H1 (cell line): ENCODE measurements around the gene ARHGAP15. TPM values are rescaled to one million over a fixed set of nuclear protein-coding genes. Genes with fewer than 3 reads are reported as not detected.

ENCODE experiments used
- CBX5 ChIP-seq: fragments of 300-800, 300-1000 bp; sonication (generic); IDR thresholded peaks from 2 replicates; pipeline ENCODE4 v1.7.1; 2016; ENCODE audit warnings: antibody characterized with exemption, low read length, low read depth
- CHD1 ChIP-seq: IDR thresholded peaks from 2 replicates; pipeline ENCODE4 v1.6.1; 2012; ENCODE audit warnings: low read depth, low read length, improper control_type of control experiment
- CTBP2 ChIP-seq: IDR thresholded peaks from 2 replicates; pipeline ENCODE4 v1.7.0; 2011; ENCODE audit warnings: borderline replicate concordance, mild to moderate bottlenecking, moderate library complexity, mixed read lengths, low read length; ENCODE audit not compliant: insufficient read depth, insufficient read length
- GTF2F1 ChIP-seq: IDR thresholded peaks from 2 replicates; pipeline ENCODE4 v1.6.1; 2012; ENCODE audit warnings: low read depth, low read length, improper control_type of control experiment, borderline replicate concordance
- SAP30 ChIP-seq: fragments of 300-600 bp; sonication (generic); IDR thresholded peaks from 2 replicates; pipeline ENCODE4 v1.7.1; 2012; ENCODE audit warnings: low read length, moderate library complexity, mild to moderate bottlenecking, inconsistent platforms; ENCODE audit not compliant: insufficient read depth, insufficient replicate concordance
- SIN3A ChIP-seq, 2 experiments: IDR thresholded peaks in 1 of 2; conservative IDR thresholded peaks in 1 of 2; 2 replicates each; pipeline ENCODE4 v1.6.1; 2011 to 2012; ENCODE audit warnings: low read length in 2 of 2, improper control_type of control experiment in 1 of 2, low read depth in 1 of 2, mild to moderate bottlenecking in 1 of 2
- TAF1 ChIP-seq: IDR thresholded peaks from 2 replicates; pipeline ENCODE4 v1.6.1; 2011; ENCODE audit warnings: mild to moderate bottlenecking, low read depth, low read length
- USF2 ChIP-seq: IDR thresholded peaks from 2 replicates; pipeline ENCODE4 v1.6.1; 2011; ENCODE audit warnings: low read length, improper control_type of control experiment
- polyA plus RNA-seq, 7 experiments: library from polyadenylated mRNA; depleted of rRNA in 3 of 7; stranded (reverse) in 5 of 7; unstranded in 2 of 7; fragments of >200 nt in 5 of 7; fragments of 200-250 nt in 2 of 7; gene quantifications; 1 replicate in 5 of 7; 2 replicates in 1 of 7; 4 replicates in 1 of 7; pipeline versions ENCODE4 v1.2.1 to v1.2.3, GENCODE V29; 2011 to 2013; ENCODE audit warnings: missing spikeins in 2 of 7, mixed read lengths in 2 of 7
- total RNA-seq: library from RNA; stranded (reverse); fragmentation: NEBNext Ultra II Directional; extraction: Animal tissue kit (Norgen Biotek cat#: 25700); gene quantifications from 2 replicates; pipeline ENCODE4 v1.2.1, GENCODE V29; 2021

ARHGAP15 gene
- total and polyA plus RNA-seq, 2 of the 8 experiments (the other 6 are each of a cell fraction or from before 2014, with no cell fraction given), result not detected

- TF ChIP-seq USF2 (no peak), GTF2F1 (no peak), SIN3A (conservative IDR thresholded peaks at IDR 0.05 in 1 of 2, IDR thresholded peaks at IDR 0.05 in 1 of 2; ENCODE audit: low read depth in 1 of 2, low read length in 2 of 2) (no peak), CBX5 (no peak), CTBP2 (no peak), SAP30 (no peak), TAF1 (no peak), CHD1 (no peak)
Observed at GRCh38 chr2:143354050-143354750, 225.0 kb downstream of the ARHGAP15 start (continued).
